AG09319 (cell line): Measurements from ENCODE around the gene SLC49A3.
"Not testable (repeated sequence)": the region's sequence is repeated elsewhere in the genome, so short reads cannot be mapped to it uniquely, and the experiment has no call there.

ENCODE experiments used
- DNase-seq: peaks from one replicate; pipeline ENCODE4 v3.0.0-alpha.2; 2010; ENCODE audit warnings: low read depth; ENCODE audit errors: extremely low read depth
- CTCF ChIP-seq: IDR thresholded peaks from 2 replicates; pipeline ENCODE4 v1.5.1; 2011; ENCODE audit warnings: low read depth, mild to moderate bottlenecking, inconsistent platforms, low read length, moderate library complexity

Gene SLC49A3

GRCh38 chr4:649293-649625 lies 39.7 kb downstream of the SLC49A3 start:
- DNase-seq, result no peak
- TF ChIP-seq CTCF, result no peak

GRCh38 chr4:648579-649292 lies 40.2 kb downstream of the SLC49A3 start:
- DNase-seq, result no peak
- TF ChIP-seq CTCF, result no peak

DNA sequence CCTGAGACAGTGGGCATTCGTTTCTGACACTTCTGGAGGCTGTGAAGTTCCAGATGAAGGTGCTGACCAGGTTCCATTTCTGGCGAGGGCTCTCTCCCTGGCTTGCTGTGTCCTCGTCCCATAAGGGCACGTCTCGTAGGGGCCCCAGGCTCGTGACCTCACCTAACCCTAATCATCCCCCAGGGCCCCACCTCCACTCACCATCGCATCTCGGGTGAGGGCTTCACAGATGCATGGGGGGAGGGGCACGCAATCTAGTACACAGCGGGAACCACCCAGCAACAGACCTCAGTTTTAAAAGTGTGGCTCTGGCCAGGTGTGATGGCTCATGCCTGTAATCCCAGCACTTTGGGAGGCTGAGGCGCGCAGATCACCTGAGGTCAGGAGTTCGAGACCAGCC lies 41.5 kb downstream of the SLC49A3 start:
- DNase-seq, result no peak
- no peak for TF ChIP-seq CTCF

- TF ChIP-seq CTCF, result no peak
- DNase-seq, result no peak
Observed at GRCh38 chr4:646460-646859, 42.5 kb downstream of the SLC49A3 start.

DNA sequence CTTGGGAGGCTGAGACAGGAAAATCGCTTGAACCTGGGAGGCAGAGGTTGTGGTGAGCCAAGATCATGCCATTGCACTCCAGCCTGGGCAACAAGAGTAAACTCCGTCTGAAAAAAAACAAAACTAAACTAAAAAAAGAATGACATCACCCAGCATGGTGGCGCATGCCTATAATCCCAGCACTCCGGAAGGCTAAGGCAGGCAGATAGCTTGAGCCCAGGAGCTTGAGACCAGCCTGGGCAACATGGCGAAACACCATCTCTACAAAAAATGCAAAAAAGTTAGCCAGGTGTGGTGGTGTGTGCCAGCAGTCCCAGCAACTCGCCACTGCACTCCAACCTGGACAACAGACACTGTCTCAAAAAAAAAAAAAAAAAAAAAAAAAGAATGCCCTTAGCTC lies 46.6 kb downstream of the SLC49A3 start:
- DNase-seq, result not testable (repeated sequence)

DNA sequence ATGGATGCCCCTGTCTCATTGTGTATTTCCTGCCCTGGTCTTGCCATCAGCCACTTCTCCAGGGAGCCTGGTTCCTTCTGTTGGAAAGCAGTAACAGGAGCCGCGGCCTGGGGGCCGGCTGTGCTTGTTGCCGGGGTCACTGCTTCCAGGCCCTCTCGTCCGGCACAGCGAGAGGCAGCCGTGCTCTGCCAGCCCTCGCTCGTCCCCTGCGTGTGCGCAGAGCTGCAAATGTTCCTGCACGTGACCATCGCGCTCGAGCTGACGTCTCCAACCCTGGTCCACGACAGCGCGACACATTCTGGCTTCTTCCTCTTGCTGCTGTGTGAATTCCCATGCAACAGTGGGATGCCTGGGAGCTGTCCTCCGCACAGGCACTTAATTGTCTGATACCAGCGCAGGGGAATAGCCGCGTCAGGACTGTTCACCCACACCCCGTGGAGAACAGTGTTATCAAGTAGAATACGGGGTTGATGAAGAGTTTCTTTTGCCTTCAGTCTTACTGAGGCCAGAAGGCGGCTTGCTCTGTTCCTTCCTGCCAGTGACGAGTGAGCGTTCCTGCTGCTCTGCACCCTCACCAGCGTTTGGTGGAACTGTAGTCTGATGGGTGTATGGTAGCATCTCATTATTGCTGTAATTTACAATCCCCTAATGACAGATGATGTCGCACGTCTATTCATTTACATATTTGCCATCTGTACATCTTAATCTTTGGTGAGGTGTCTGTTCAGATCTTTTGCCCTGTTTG lies 51.2 kb downstream of the SLC49A3 start:
- TF ChIP-seq CTCF, result no peak
- DNase-seq, result no peak

GRCh38 chr4:636628-637159 lies 52.3 kb downstream of the SLC49A3 start:
- no peak for DNase-seq
- no peak for TF ChIP-seq CTCF
